Endometrium (tissue), 2 donors: Measurements from ENCODE around the gene MBD3.
"Not testable (repeated sequence)": the region's sequence is repeated elsewhere in the genome, so short reads cannot be mapped to it uniquely, and the experiment has no call there.

Source experiments
- FAIRE-seq: peaks from 2 replicates; lab custom pipeline; 2012; peaks lifted over from hg19 to GRCh38; lab: Jason Lieb, UNC
- donor health status: control.
- donor health status: control.

MBD3 gene

DNA sequence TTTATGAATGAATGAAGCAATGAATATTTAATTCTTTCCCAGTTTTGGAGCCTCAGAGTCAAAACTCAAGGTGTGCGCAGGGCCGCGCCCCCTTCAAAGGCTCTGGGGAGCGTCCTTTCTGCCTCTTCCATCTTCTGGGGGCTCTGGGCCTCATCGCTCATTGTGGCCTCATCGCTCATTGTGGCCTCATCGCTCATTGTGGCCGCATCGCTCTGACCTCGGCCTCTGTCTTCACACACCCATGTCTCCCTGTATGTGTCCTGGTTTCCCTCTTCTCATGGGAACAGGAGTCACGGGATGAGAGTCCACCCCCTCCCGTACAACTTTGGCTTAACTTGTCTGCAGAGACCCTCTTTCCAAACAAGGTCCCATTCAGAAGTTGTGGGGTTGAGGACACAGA lies 21.3 kb downstream of the MBD3 start:
- FAIRE-seq: no peak

DNA sequence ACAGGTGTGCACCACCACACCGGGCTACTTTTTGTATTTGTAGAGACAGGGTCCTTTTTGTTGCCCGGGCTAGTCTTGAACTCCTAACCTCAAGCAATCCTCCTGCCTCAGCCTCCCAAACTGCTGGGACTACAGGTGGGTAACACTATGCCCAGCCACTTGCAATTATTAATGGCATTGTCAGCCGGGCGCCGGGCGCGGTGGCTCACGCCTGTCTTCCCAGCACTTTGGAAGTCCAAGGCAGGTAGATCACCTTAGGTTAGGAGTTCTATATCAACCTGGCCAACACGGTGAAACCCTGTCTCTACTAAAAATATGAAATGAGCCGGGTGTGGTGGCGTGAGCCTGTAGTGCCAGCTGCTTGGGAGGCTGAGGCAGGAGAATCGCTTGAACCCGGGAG lies 21.8 kb downstream of the MBD3 start:
- FAIRE-seq: no peak

DNA sequence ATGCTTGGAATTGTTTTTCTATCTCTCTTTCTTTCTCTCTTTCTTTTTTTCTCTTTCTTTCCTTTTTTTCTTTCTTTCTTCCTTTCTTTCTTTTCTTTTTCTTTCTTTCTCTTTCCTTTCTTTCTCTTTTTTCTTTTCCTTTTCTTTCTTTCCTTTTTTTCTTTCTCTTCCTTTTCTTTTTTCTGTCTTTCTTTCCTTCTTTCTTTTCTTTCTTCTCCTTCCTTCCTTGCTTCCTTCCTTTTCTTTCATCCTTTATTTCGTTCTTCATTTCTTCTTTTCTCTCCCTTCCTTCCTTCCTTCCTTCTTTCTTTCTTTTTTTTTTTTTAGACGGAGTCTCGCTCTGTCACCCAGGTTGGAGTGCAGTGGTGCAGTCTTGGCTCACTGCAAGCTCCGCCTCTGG lies 22.7 kb downstream of the MBD3 start:
- no peak for FAIRE-seq

- FAIRE-seq: no peak
Measured at GRCh38 chr19:1568320-1569019, 24.2 kb downstream of the MBD3 start, which contains the start of gene MEX3D. MEX3D (minus strand) TSS chr19:1568325; CDS start chr19:1568058, 267 bp downstream.

DNA sequence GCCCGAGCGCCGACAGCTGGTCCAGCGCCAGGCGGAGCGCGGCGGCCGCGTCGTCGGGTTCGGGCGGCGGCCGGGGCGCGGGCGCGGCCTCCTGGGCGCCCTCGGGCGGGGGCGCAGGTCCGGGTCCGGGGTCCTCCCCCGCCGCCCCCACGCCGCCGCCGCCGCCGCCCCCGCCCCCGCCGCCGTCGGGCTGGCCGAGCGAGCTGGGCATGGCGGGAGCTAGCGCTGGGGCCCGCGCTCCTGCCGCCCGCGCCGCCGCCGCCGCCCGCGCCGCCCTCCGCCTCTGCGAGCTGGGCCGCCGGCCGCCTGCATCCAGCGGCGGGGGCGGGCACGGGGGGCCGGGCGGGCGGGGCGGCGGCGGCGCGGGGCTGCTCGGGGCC lies 24.8 kb downstream of the MBD3 start:
- FAIRE-seq: no peak

GRCh38 chr19:1567116-1567847 lies 25.4 kb downstream of the MBD3 start:
- no peak for FAIRE-seq

DNA sequence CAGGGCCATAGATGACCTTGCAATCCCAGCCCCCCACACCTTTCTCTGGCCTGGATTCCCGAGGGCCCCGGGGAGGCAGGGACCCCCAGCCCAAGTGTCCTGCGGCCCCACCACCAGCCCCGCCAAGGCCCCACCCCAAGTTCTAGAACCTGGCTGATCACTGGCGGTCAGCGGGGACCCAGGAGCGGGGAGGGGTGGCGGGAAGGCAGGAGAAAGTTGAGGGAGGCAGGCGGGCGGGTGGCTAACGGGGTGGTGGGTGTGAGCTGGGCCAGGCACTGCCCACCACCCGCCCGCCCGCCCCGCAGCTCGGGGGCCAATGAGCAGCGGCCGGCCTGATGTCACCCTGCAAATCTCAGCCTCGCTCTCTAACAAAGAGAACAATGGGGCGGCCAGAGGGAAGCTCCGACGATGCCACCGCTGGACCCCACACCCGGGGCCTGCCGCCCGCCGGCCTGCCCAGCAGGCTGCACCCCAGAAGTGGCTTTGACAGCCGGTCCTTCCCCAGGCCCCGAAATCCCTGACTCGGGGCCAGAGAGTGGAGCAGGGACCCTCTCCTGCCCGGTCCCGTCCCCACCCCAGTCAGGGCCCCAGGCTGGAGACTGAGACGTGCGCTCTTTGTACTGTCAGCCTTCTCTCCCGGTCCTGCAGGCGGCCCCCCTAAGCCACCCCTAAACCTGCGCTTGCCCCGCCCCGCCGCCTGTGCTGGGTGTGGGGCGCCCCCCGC lies 26.1 kb downstream of the MBD3 start:
- FAIRE-seq: no peak

DNA sequence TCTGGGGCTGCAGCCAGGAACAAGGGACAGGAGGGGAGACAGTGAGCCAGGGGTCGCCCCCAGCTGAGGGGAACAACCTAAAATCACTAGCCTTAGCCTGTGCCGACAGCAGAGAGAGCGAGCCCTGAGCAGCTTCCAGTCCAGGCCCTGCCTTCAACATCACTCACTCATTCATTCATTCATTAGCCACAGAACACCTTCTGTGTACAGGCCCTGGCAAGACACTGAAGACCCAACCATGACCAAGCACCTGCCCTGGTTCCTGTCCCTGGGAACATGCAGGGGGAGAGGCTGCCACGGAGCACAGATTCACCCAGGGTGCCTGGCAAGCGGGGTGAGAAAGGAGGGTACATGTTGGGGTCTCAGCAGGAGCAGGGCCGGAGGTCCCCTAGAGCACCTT lies 29.4 kb downstream of the MBD3 start:
- FAIRE-seq: no peak

GRCh38 chr19:1561236-1561842 lies 31.3 kb downstream of the MBD3 start:
- no peak for FAIRE-seq

GRCh38 chr19:1560286-1560882 lies 32.3 kb downstream of the MBD3 start:
- FAIRE-seq: no peak

DNA sequence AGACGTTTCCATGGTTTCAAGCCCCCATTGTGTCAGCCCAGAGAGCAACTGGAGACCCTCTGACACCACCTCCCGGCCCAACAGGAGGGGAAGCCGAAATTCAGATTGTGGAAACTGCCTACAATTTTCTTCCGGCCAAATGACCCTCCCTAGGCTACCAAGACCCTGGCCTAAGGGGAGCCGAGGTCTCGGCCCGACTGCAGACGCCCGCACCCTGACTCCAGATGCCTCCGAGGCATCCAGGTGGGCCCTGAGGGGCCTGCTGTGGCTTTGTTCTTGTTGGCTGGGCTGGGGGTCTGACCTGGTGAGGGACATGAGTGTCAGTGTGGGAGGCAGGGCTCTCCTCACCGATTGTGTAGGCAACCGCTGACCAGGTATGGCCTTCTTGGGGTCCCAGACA lies 34.1 kb downstream of the MBD3 start:
- no peak for FAIRE-seq

- FAIRE-seq: no peak
Measured at GRCh38 chr19:1556390-1557070, 36.1 kb downstream of the MBD3 start.

GRCh38 chr19:1555487-1556389 lies 36.9 kb downstream of the MBD3 start:
- FAIRE-seq: no peak

DNA sequence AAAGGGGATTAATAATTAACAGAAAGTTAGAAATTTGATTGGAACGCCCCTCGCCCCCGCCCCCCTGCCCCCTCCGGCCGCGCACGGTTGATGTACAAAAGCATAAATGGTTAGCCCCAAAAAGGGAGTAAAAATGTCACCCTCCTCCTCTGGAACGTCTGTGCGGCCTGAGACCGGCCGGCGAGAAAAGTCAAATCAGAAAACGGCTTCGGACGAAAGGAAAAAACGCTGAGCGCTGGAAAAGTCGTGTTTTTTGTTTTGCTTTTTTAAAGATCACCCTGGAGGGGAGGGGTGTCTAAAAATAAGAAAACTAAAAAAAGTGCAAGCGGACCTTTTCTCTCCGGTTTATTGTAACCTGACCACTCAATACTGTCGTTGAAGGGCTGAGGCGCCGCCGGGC lies 37.7 kb downstream of the MBD3 start:
- FAIRE-seq: no peak

- FAIRE-seq: no peak
Measured at GRCh38 chr19:1553415-1553814, 39.2 kb downstream of the MBD3 start.

- no peak for FAIRE-seq
Measured at GRCh38 chr19:1551068-1552040, 41.3 kb downstream of the MBD3 start.

GRCh38 chr19:1549332-1549945 lies 43.2 kb downstream of the MBD3 start:
- FAIRE-seq: no peak

DNA sequence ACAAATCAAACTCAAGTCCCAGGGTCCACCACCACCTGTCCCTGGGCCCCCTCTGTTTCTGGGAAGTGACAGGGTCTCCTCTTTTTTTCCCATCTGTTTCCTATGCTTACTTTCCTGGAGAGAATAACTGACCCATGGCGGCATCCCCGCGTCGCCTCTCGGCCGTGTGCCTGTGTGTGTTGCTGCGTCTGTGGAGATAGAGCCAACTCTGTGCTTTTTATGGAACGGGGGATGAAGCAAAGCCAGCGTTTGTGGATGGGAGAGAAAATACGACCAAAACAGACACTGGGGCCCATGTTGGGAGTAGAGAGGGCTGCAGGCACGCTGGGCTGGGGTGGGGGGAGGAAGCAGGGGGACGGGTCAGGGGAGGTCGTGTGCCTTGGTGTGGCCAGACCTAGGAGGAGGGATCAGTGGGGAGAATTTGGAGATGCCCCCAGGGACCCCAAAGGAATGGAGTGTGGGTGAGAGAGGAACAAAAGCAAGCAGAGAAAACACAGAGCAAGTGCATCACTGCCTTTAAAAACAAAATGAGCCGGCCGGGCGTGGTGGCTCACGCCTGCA lies 52.2 kb downstream of the MBD3 start:
- FAIRE-seq: no peak

GRCh38 chr19:1539749-1540148 lies 52.9 kb downstream of the MBD3 start:
- FAIRE-seq: not testable (repeated sequence)
